Measurements from ENCODE around the gene RPL38.

The RPL38 gene

GRCh38 chr17:74211141-74211911 is 7.8 kb downstream of the RPL38 start:
- no peak for DNase-seq

DNA sequence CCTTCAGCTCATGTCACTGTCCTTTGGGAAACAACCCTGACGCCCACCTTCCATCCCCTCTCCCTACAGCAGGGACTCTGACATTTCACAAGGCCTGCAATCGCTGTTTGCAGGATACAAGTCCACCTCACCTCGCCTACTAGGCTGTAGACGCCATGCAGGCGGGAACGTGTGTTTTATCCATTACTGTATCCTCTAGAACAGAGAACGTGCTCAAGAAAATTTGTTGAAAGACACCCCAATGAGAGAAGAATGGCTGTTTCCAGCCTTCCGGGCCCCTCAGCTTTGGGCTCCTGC is 8.4 kb downstream of the RPL38 start:
- DNase-seq: no peak

GRCh38 chr17:74212209-74212912 is 8.9 kb downstream of the RPL38 start:
- peak; percentile 26 for DNase-seq

DNA sequence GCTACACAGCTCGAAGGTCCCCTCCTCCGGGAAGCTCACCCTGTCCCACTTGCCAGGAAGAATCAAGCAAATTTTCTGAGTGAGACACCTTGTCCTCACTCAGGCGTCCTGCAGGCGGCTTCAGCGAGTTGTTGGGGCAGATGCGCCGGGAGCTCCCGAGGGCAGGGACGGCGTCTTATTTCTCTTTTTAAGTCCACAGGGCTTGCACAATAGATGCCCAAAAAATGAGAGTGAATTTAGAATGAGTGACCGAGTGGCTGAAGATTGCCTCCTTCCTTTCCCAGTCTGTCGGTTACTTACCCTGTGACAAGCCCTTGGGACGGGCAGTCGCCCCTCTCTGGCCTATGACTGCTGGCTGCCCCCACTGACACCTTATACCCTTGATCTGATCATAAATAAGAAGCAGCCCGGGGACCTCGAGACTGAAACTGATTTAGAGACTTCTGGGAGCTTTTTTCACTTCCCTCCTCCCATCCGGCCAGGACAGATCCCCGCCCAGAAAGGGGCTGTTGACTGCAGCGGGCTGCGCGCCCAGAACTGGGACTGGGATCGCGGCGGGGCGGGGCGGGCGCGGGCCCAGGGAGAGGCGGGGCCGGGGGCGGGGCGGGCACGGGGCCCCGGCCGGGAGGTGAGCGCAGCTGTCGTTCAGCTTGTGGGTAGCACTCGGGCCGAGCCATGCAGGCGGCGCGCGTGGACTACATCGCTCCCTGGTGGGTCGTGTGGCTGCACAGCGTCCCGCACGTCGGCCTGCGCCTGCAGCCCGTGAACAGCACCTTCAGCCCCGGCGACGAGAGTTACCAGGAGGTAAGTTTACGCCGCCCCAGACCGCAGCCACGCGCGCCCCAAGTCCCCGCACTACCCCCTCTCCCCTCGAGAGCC is 9.7 kb downstream of the RPL38 start, which contains the start of gene TTYH2:
TSS of gene TTYH2 (plus strand) at position 659 of the 879 bp plus-strand sequence. CDS start at position 676, 17 bp downstream.
- DNase-seq: peak; percentile 82

- DNase-seq: peak; percentile 13
Observed at GRCh38 chr17:74213861-74214391, 10.4 kb downstream of the RPL38 start.

DNA sequence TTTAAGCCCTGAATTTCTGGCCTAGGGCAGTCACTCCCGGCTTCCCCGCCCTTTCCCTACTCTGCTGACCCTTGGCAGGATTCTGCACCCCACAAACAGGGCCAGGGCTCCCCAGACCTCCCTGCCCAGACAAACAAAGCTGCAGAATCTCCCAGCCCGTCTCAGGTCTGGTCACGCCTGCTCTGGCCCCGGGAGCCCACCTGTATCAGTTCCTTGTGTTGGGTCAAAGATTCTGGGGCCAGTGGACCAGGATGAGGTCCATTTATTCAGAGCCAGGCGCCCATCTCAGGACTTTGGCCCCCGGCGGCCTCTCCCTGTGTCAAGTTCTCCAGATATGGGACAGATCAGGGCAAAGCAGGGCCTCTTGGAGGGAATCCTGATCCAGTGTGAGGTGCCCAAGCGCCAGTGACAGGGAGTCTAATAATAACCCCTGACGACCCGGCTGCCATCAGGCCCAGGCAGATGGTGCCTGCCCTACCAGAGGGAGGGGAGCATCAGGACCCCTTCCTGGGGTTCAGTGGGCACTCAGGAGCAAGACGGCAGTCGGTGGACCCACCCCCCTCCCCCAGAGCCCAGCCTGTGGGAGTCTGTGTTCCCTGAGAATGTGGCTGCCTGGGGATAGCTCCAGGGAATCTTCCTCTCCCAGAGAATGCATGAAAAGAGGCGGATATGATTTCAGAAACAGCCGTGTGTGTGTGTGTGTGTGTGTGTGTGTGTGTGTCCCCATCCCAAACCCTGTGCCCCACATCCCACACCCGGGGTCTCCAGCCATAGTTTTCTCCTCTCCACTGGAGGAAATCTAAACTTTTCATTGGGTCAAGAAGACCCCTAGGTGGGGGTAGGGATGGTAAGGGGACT is 11.2 kb downstream of the RPL38 start:
- DNase-seq: no peak

- DNase-seq: peak; percentile 13
Observed at GRCh38 chr17:74215342-74215727, 11.9 kb downstream of the RPL38 start.

DNA sequence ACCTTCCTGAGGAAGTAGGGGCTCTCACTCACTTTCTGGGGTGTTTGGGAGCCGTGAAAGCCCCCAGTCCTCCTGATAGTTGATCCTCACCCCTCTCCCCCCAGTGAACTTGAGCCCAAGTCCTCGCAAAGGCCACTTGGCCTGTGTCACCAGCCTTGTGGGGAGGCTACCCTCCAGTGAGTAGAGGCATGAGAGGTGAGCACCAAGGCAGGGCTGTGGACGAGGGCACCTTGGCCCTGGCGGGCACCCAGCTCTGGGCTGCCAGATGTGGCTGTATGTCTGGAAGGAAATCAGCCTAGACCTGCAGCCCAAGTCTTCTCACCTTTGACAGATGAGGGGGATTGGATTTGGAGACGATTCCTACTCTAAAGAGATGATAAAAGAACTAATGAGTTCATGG is 13.0 kb downstream of the RPL38 start:
- no peak for DNase-seq

GRCh38 chr17:74217037-74217730 is 13.7 kb downstream of the RPL38 start:
- DNase-seq: no peak

- no peak for DNase-seq
Observed at GRCh38 chr17:74217888-74218287, 14.4 kb downstream of the RPL38 start.

GRCh38 chr17:74218436-74218835 is 15.0 kb downstream of the RPL38 start:
- DNase-seq: no peak

DNA sequence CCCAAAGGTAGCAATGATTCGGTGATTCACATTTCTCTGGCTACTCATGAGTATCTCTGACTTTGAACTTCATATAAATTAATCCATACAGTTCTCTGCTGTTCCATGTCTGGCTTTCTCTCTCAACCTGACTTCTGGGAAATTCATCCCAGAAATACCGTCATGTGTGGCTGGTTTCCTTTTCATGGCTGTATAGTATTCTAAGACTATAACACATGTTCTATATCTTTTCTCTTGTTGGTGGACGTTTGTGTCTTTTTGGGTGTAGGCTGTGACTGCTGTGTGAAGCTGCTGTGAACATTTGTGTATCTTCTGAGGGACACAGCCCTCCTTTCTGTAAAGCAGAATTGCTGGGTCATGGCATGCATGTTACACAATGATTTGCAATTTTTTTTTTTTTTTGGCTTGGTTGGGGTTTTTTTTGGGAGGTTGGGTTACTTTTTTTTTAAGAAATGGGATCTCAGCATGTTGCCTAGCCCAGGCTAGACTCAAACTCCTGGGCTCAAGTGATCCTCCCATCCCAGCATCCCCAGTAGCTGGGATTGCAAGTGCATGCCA is 16.2 kb downstream of the RPL38 start:
- no peak for DNase-seq

DNA sequence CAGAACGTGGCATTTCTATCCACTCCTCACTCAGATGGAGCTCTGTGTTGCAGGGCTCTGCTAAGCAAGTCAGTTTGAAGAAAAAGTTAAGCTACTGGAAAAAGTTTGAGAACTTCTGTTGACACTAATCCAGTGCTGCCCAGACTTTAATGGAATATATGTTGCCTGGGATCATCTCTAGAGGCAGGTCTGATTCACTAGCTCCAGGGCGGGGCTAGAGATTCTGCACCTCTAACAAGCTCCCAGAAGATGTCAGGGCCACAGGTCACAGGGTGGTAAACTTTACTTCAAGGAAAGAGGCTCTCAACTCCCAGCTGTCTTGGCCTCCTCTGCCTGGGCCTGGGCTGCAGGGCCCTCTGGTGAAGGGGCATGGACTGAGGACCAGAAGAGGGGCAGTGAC is 16.7 kb downstream of the RPL38 start:
- no peak for DNase-seq

DNA sequence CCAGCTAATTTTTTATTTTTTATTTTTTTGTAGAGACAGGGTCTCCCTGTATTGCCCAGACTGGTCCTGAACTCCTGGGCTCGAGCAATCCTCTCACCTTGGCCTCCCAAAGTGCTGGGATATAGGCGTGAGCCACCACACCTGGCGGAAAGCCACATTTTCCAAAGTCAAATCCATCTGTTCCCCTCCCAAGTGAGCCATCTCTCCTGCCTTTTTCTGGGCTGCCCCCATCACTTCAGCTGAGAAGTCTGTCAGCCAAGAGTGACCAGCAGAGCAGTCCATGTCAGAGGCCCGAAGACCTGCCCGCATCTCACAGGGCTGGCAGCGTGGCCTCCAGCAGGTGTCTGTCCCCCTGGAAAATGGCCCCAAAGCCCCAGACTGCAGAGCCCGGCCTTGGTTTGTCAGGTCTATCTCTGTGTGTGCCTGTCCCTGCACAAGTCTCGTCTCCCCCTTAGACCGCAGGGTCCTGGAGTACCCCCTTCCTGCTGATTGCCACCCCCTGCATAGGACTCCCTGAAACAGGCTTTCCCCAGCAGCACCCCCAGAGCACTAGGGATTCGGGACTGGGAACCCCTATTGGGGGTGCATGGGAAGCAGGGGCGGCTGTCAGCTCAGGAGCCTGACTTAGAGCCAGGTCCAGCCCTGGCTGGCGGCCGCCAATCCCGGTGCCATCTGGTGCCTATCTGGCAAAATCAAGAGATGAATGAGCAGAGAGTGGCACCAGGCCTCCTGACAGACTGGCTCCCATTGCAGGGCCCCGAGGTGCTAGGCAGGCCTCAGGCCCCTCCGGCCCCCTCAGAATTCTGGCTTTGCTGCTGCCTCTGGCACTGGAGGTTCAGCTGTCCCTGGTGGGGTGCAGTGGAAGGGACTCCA is 17.7 kb downstream of the RPL38 start:
- DNase-seq: no peak

GRCh38 chr17:74222399-74222798 is 18.9 kb downstream of the RPL38 start:
- DNase-seq: no peak

DNA sequence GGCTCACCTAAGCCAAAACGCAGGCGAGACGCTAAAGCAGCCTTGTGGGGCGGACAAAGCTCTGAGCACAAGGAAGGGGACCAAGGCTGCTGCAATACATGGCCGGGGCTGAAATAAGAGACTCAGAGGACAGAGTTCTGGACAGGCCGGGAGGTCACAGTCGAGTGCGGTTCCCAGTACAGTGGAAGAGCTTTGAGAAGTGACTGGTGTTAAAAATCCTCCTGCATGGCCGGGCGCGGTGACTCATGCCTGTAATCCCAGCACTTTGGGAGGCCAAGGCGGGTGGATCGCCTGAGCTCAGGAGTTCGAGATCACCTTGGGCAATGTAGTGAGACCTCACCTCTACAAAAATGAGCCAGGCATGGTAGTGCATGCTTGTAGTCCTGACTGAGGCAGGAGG is 20.4 kb downstream of the RPL38 start:
- DNase-seq: no peak

DNA sequence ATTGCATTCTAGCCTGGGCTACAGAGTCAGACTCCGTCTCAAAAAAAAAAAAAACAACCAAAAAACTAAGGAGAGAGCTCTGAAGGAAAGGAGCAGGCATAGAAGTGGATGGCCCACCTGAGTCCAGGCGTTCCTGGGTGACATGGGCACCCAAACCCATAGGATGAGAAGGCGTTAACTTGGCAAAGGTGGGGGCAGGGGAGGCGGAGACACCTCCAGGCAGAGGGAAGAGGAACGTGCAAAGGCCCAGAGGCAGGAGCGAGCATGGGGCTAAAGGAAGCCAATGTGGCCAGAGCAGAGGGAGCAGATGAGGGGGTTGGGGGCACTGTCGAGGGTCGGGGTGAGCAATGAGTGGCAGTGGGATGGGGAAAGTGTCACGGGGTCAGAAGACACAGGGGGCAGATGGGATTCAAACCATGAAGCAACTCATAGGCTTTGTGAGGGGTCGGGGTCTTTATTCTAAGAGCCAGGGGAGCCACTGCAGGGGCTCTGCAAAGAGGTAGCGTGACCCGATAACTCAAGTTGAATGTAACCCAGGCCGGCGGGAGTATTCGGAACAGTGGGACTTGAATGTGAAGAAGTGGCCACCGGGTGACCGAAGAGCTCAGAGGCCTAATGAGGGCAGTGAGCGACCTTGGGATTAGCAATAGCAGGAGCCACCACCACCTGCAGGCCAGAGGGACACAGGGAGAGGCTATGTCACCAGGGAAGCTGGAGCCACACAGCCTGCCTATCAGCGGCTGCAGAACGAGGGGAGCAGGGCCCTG is 21.7 kb downstream of the RPL38 start:
- no peak for DNase-seq

GRCh38 chr17:74226252-74226651 is 22.8 kb downstream of the RPL38 start:
- DNase-seq: no peak

DNA sequence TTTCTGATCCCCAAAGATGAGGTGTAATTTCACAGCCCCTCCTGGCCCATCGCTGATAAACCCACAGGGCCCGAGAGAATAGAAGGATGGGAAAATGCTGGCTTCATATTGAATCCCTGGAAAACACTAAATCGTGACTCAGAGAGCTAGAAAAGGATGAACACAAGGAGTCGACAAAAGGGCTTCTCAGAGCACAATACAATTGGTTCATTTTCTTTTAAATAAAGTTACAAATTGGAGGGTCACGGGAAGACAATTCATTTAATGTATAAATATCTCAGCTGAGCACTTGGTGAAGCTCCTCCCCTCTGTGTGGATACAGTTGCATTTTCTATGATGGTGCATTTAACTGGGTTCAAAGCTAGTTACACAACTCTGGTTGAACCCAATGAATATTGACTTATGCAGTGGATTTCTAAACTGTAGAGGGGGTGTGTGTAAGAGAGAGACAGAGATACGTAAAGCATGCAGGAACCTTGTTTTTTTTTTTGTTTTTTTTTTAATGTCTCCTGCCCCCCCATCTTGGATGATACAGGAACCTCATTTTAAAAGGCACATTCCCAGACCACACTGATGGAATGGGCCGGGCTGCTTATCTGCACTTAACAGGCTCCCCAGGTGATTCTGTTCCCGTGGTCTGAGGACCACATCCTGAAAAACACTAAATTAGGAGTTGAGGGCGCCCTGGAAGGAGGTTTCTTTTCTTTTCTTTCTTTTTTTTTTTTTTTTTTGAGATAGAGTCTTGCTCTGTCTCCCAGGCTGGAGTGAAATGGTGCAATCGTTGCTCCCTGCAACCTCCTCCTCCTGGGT is 24.0 kb downstream of the RPL38 start:
- DNase-seq: no peak

All from CD4-positive, alpha-beta T cell treated with Interleukin-21 for 1 hour (primary cell).